Neural crest cell (in vitro differentiated cells): ENCODE results near the gene SLC5A2. TPM values are rescaled to one million over a fixed set of nuclear protein-coding genes. Genes with fewer than 3 reads are reported as not detected.

ENCODE experiments used
- DNase-seq: peaks from one replicate; pipeline ENCODE4 v3.0.0; 2021; ENCODE audit warnings: low read depth, mixed read lengths, low spot score
- H3K27ac Mint-ChIP-seq: one replicate; pipeline ENCODE4 v1.8.0; 2021; ENCODE audit warnings: mild to moderate bottlenecking, mixed read lengths; ENCODE audit not compliant: unreplicated experiment
- H3K27me3 Mint-ChIP-seq: 2 replicates; pipeline ENCODE4 v1.8.0; 2021; ENCODE audit warnings: low read depth, mild to moderate bottlenecking, mixed read lengths
- H3K36me3 Mint-ChIP-seq: 2 replicates; pipeline ENCODE4 v1.8.0; 2021; ENCODE audit warnings: low read depth, mild to moderate bottlenecking, mixed read lengths
- H3K4me1 Mint-ChIP-seq: 2 replicates; pipeline ENCODE4 v1.8.0; 2021; ENCODE audit warnings: mixed read lengths
- H3K4me3 Mint-ChIP-seq: one replicate; pipeline ENCODE4 v1.8.0; 2021; ENCODE audit warnings: mild to moderate bottlenecking, mixed read lengths
- H3K9me3 Mint-ChIP-seq: 2 replicates; pipeline ENCODE4 v1.8.0; 2021; ENCODE audit warnings: mixed read lengths
- total RNA-seq: library from RNA; stranded (reverse); gene quantifications from 2 replicates; pipeline ENCODE4 v1.2.1, GENCODE V29; 2021
- TF ChIP-seq, protein P1 (sequence below): fragments of 200-600 bp; sonication (generic); conservative IDR thresholded peaks from 2 replicates; pipeline ENCODE4 v1.5.0; 2021; ENCODE audit warnings: antibody characterized with exemption, mild to moderate bottlenecking

Gene SLC5A2
- total RNA-seq, 1 donor from 2014 or later = not detected

DNA sequence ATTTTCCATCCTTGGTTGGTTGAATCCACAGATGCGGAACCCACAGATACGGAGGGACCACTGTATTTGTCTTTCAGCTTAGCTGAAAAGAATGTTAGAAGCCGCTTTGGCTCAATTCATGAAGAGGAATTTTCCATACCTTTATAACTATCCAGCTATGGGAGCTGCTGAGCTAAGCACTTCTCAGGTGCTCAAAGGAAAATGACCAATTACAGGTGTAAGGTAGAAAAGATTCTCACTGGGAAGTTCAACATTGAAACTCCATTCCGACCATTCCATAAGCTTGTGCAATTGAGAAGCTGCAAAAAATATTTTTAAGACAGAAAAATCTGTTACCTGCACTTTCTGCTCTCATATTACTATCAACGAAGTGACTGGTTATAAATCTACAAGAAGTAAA lies 47.5 kb downstream of the SLC5A2 start:
- Mint-ChIP-seq H3K27ac (no peak overlapping the region), H3K4me3 (no peak overlapping the region), H3K36me3 (no peaks in the 10 kb centered on the region), H3K9me3 (peaks cover 2% of the 10 kb centered on the region), H3K27me3 (peaks cover 36% of the 10 kb centered on the region), H3K4me1 (no peaks in the 10 kb centered on the region)
- no peak for DNase-seq
- TF ChIP-seq, protein P1, sequence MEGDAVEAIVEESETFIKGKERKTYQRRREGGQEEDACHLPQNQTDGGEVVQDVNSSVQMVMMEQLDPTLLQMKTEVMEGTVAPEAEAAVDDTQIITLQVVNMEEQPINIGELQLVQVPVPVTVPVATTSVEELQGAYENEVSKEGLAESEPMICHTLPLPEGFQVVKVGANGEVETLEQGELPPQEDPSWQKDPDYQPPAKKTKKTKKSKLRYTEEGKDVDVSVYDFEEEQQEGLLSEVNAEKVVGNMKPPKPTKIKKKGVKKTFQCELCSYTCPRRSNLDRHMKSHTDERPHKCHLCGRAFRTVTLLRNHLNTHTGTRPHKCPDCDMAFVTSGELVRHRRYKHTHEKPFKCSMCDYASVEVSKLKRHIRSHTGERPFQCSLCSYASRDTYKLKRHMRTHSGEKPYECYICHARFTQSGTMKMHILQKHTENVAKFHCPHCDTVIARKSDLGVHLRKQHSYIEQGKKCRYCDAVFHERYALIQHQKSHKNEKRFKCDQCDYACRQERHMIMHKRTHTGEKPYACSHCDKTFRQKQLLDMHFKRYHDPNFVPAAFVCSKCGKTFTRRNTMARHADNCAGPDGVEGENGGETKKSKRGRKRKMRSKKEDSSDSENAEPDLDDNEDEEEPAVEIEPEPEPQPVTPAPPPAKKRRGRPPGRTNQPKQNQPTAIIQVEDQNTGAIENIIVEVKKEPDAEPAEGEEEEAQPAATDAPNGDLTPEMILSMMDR = no peak

- Mint-ChIP-seq H3K36me3 (no peaks in the 10 kb centered on the region), H3K4me1 (no peaks in the 10 kb centered on the region), H3K4me3 (no peak overlapping the region)
These were observed 48.2 kb downstream of the SLC5A2 start for GRCh38 chr16:31531096-31531495.

DNA sequence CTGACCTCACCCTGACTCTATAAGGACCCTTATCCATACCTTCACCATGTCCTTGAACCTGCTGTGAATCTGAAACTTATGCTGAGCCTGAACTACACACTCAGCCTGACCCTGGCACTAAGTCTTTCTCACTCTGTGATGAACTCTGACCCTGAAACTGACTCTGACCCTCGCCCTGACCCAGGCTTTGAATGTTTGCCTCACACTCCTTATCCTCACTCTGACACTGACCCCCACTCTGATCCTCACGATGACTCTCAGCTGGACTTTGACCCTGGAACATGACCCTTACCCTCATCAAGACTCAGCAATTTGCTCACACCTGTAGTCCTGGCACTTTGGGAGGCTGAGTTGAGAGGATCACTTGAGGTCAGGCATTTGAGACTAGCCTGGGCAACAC lies 49.2 kb downstream of the SLC5A2 start:
- TF ChIP-seq, protein P1 = no peak
- DNase-seq = no peak
- Mint-ChIP-seq H3K4me3 (no peak overlapping the region), H3K36me3 (no peaks in the 10 kb centered on the region), H3K27ac (no peak overlapping the region), H3K4me1 (no peaks in the 10 kb centered on the region), H3K9me3 (peaks cover 2% of the 10 kb centered on the region), H3K27me3 (peaks cover 33% of the 10 kb centered on the region)

More at GRCh38 chr16:31531096-31531495, 48.2 kb downstream of the SLC5A2 start:
- Mint-ChIP-seq H3K9me3 (peaks cover 2% of the 10 kb centered on the region), H3K27ac (no peak overlapping the region), H3K27me3 (peaks cover 39% of the 10 kb centered on the region)
- no peak for DNase-seq
- TF ChIP-seq, protein P1 = no peak

- Mint-ChIP-seq H3K4me1 (no peaks in the 10 kb centered on the region), H3K9me3 (no peaks in the 10 kb centered on the region), H3K4me3 (no peak overlapping the region), H3K36me3 (no peaks in the 10 kb centered on the region), H3K27ac (no peak overlapping the region), H3K27me3 (peaks cover 28% of the 10 kb centered on the region)
- no peak for DNase-seq
- TF ChIP-seq, protein P1 = no peak
These were observed 50.0 kb downstream of the SLC5A2 start for GRCh38 chr16:31532896-31533295.

DNA sequence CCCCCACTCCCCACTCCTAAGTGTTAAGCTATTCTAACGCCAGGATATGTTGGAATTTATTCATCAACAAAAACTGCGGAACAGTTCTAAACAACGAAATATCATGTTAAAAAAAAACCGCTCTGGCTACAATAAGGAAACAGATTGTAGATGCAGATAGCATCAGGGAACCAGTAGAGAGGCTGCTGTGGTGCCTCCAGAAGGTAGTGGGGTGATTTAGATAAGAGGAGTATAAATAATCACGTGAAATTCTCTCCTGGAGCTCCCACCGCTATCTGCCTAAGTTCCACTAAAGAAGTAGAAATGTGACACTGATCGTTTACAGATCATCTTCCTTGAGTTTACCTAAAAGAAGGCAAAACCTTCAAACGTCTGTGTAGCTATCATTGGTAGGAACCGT lies 52.8 kb downstream of the SLC5A2 start:
- TF ChIP-seq, protein P1 = no peak
- Mint-ChIP-seq H3K27me3 (peaks cover 27% of the 10 kb centered on the region), H3K4me1 (no peaks in the 10 kb centered on the region), H3K36me3 (no peaks in the 10 kb centered on the region), H3K9me3 (peaks cover 5% of the 10 kb centered on the region), H3K27ac (no peak overlapping the region), H3K4me3 (no peak overlapping the region)
- DNase-seq = no peak
